HEK293 (cell line): ENCODE measurements around the gene LAMA4.
A peak's percentile ranks its signal among the peaks of the same experiment; 100 is the strongest.

Source experiments
- FEZF1 ChIP-seq: fragments of 450-650 bp; formaldehyde crosslinking; IDR thresholded peaks from 2 replicates; pipeline ENCODE4 v1.5.1; 2016; ENCODE audit warnings: missing biosample characterization, missing genetic modification characterization
- HOXC10 ChIP-seq: sonication (generic); formaldehyde crosslinking; IDR thresholded peaks from 2 replicates; pipeline ENCODE4 v1.8.1; 2023; ENCODE audit warnings: mild to moderate bottlenecking, missing genetic modification reagents
- IKZF3 ChIP-seq: fragments of 450-650 bp; IDR thresholded peaks from 2 replicates; pipeline ENCODE4 v1.5.0; 2018; ENCODE audit warnings: missing biosample characterization, mild to moderate bottlenecking, missing genetic modification characterization, moderate library complexity
- MEIS1 ChIP-seq: sonication (generic); formaldehyde crosslinking; IDR thresholded peaks from 2 replicates; pipeline ENCODE4 v1.8.1; 2022; ENCODE audit warnings: missing genetic modification reagents, mild to moderate bottlenecking, borderline replicate concordance
- MZF1 ChIP-seq: fragments of 450-650 bp; formaldehyde crosslinking; IDR thresholded peaks from 2 replicates; pipeline ENCODE4 v1.5.1; 2017; ENCODE audit warnings: missing biosample characterization, missing genetic modification characterization, borderline replicate concordance
- OSR2 ChIP-seq: fragments of 450-650 bp; formaldehyde crosslinking; IDR thresholded peaks from 2 replicates; pipeline ENCODE4 v1.5.1; 2016; ENCODE audit warnings: missing biosample characterization, missing genetic modification characterization
- PRDM4 ChIP-seq: fragments of 450-650 bp; formaldehyde crosslinking; IDR thresholded peaks from 2 replicates; pipeline ENCODE4 v1.5.1; 2017; ENCODE audit warnings: missing biosample characterization, missing genetic modification characterization
- TRIM28 ChIP-seq: IDR thresholded peaks from 2 replicates; pipeline ENCODE4 v1.6.1; 2011; ENCODE audit warnings: low read length, control low read depth, borderline replicate concordance
- ZBTB10 ChIP-seq: fragments of 450-650 bp; formaldehyde crosslinking; IDR thresholded peaks from 2 replicates; pipeline ENCODE4 v1.5.1; 2016; ENCODE audit warnings: missing biosample characterization, missing genetic modification characterization
- ZBTB11 ChIP-seq: fragments of 450-650 bp; formaldehyde crosslinking; conservative IDR thresholded peaks from 2 replicates; pipeline ENCODE4 v1.5.1; 2016; ENCODE audit warnings: low read depth, missing biosample characterization, missing genetic modification characterization
- ZBTB17 ChIP-seq: fragments of 450-650 bp; formaldehyde crosslinking; IDR thresholded peaks from 2 replicates; pipeline ENCODE4 v1.5.1; 2016; ENCODE audit warnings: missing biosample characterization, missing genetic modification characterization
- ZEB2 ChIP-seq: fragments of 450-650 bp; formaldehyde crosslinking; IDR thresholded peaks from 2 replicates; pipeline ENCODE4 v1.5.1; 2016; ENCODE audit warnings: missing biosample characterization, missing genetic modification characterization
- ZNF138 ChIP-seq: fragments of 450-650 bp; formaldehyde crosslinking; IDR thresholded peaks from 2 replicates; pipeline ENCODE4 v1.5.1; 2016; ENCODE audit warnings: missing biosample characterization, missing genetic modification characterization, borderline replicate concordance
- ZNF18 ChIP-seq: fragments of 450-650 bp; formaldehyde crosslinking; IDR thresholded peaks from 2 replicates; pipeline ENCODE4 v1.5.1; 2016; ENCODE audit warnings: missing biosample characterization, missing genetic modification characterization
- ZNF184 ChIP-seq: fragments of 450-650 bp; IDR thresholded peaks from 2 replicates; pipeline ENCODE4 v1.5.1; 2018; ENCODE audit warnings: missing biosample characterization, mild to moderate bottlenecking, missing genetic modification characterization
- ZNF24 ChIP-seq: fragments of 450-650 bp; formaldehyde crosslinking; IDR thresholded peaks from 2 replicates; pipeline ENCODE4 v1.5.1; 2016; ENCODE audit warnings: missing biosample characterization, missing genetic modification characterization
- ZNF341 ChIP-seq: fragments of 450-650 bp; formaldehyde crosslinking; IDR thresholded peaks from 2 replicates; pipeline ENCODE4; 2016; ENCODE audit warnings: low read depth, missing biosample characterization, missing genetic modification characterization
- ZNF394 ChIP-seq: fragments of 450-650 bp; formaldehyde crosslinking; IDR thresholded peaks from 2 replicates; pipeline ENCODE4 v1.5.1; 2016; ENCODE audit warnings: missing biosample characterization, missing genetic modification characterization, mild to moderate bottlenecking, moderate library complexity, borderline replicate concordance
- ZNF488 ChIP-seq: fragments of 450-650 bp; formaldehyde crosslinking; IDR thresholded peaks from 2 replicates; pipeline ENCODE4 v1.5.1; 2016; ENCODE audit warnings: missing biosample characterization, missing genetic modification characterization
- ZNF529 ChIP-seq: fragments of 450-650 bp; formaldehyde crosslinking; IDR thresholded peaks from 2 replicates; pipeline ENCODE4 v1.5.1; 2017; ENCODE audit warnings: missing genetic modification characterization, missing biosample characterization; ENCODE audit not compliant: insufficient replicate concordance
- ZNF600 ChIP-seq: fragments of 450-650 bp; formaldehyde crosslinking; IDR thresholded peaks from 2 replicates; pipeline ENCODE4 v1.5.1; 2016; ENCODE audit warnings: missing biosample characterization, missing genetic modification characterization
- ZNF621 ChIP-seq: fragments of 450-650 bp; formaldehyde crosslinking; IDR thresholded peaks from 2 replicates; pipeline ENCODE4 v1.5.1; 2017; ENCODE audit warnings: missing biosample characterization, missing genetic modification characterization
- ZNF654 ChIP-seq: fragments of 450-650 bp; formaldehyde crosslinking; IDR thresholded peaks from 2 replicates; pipeline ENCODE4 v1.5.1; 2016; ENCODE audit warnings: low read depth, missing biosample characterization, missing genetic modification characterization
- ZNF776 ChIP-seq: fragments of 450-650 bp; formaldehyde crosslinking; IDR thresholded peaks from 2 replicates; pipeline ENCODE4 v1.5.0; 2017; ENCODE audit warnings: missing biosample characterization, missing genetic modification characterization, borderline replicate concordance
- TF ChIP-seq, protein P1 (sequence below): fragments of 450-650 bp; formaldehyde crosslinking; IDR thresholded peaks from 2 replicates; pipeline ENCODE4 v1.5.1; 2017; ENCODE audit warnings: missing biosample characterization, missing genetic modification characterization

The LAMA4 gene

GRCh38 chr6:112281821-112282615 is 27.7 kb upstream of the LAMA4 start (continued):
- TF ChIP-seq ZBTB11 (tag by site-specific recombination) = no peak
- TF ChIP-seq ZNF488 (tag by site-specific recombination) = no peak
- TF ChIP-seq ZNF138 (tag by site-specific recombination) = no peak
- no peak for TF ChIP-seq ZNF776
- no peak for TF ChIP-seq PRDM4 (tag by site-specific recombination)
- peak; percentile 15; the same call in 1 of the 2 replicates for TF ChIP-seq ZNF341 (tag by site-specific recombination)
- no peak for TF ChIP-seq ZNF394
- TF ChIP-seq, protein P1, sequence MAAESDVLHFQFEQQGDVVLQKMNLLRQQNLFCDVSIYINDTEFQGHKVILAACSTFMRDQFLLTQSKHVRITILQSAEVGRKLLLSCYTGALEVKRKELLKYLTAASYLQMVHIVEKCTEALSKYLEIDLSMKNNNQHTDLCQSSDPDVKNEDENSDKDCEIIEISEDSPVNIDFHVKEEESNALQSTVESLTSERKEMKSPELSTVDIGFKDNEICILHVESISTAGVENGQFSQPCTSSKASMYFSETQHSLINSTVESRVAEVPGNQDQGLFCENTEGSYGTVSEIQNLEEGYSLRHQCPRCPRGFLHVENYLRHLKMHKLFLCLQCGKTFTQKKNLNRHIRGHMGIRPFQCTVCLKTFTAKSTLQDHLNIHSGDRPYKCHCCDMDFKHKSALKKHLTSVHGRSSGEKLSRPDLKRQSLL (tag by site-specific recombination) = no peak
- TF ChIP-seq ZNF184 (tag by site-specific recombination) = no peak
- TF ChIP-seq MZF1 (tag by site-specific recombination) = 0 out of 2 replicates have a peak, but pooled peaks have one; percentile 50
- no peak for TF ChIP-seq HOXC10 (CRISPR knock-in tag)
- TF ChIP-seq ZNF529 (tag by site-specific recombination) = no peak
- no peak for TF ChIP-seq ZNF621 (tag by site-specific recombination)
- TF ChIP-seq OSR2 = 0 out of 2 replicates have a peak, but pooled peaks have one; percentile 20
- TF ChIP-seq ZBTB10 (tag by site-specific recombination) = no peak
- peak; percentile 54; the same call in 1 of the 2 replicates for TF ChIP-seq IKZF3
- no peak; the same call in 1 of the 2 replicates for TF ChIP-seq ZNF24 (tag by site-specific recombination)
- TF ChIP-seq ZNF18 (tag by site-specific recombination) = no peak
- no peak for TF ChIP-seq MEIS1 (CRISPR knock-in tag)
- TF ChIP-seq ZNF654 (tag by site-specific recombination) = peak; percentile 44
- peak; percentile 98 for TF ChIP-seq ZNF600
- peak; percentile 96 for TF ChIP-seq TRIM28
- TF ChIP-seq ZEB2 (tag by site-specific recombination) = no peak
- TF ChIP-seq FEZF1 (tag by site-specific recombination) = peak; percentile 54
- peak; percentile 48 for TF ChIP-seq ZBTB17 (tag by site-specific recombination)
